Endodermal cell (in vitro differentiated cells): Measurements from ENCODE around the gene DNHD1. TPM values are rescaled to one million over a fixed set of nuclear protein-coding genes. Genes with fewer than 3 reads are reported as not detected.

ENCODE experiments used
- DNase-seq: peaks from one replicate; pipeline ENCODE4 v3.0.0-alpha.2; 2017
- H3K27ac ChIP-seq: 2 replicates; pipeline ENCODE4 v1.5.1; 2013; ENCODE audit warnings: mild to moderate bottlenecking, low read depth, low read length, moderate library complexity
- H3K27me3 ChIP-seq: 2 replicates; pipeline ENCODE4 v1.6.1; 2013; ENCODE audit warnings: mild to moderate bottlenecking, low read length, moderate library complexity; ENCODE audit not compliant: insufficient read depth, control insufficient read depth, poor library complexity, severe bottlenecking
- H3K36me3 ChIP-seq: 2 replicates; pipeline ENCODE4 v1.7.0; 2013; ENCODE audit warnings: mild to moderate bottlenecking, low read length, moderate library complexity; ENCODE audit not compliant: control insufficient read depth, insufficient read depth
- H3K4me1 ChIP-seq: one replicate; pipeline ENCODE4 v1.7.0; 2013; ENCODE audit warnings: low read length; ENCODE audit not compliant: control insufficient read depth, insufficient read depth
- H3K4me3 ChIP-seq: 2 replicates; pipeline ENCODE4 v1.5.1; 2013; ENCODE audit warnings: mild to moderate bottlenecking, low read length, moderate library complexity
- H3K9ac ChIP-seq: 2 replicates; pipeline ENCODE4 v1.6.1; 2013; ENCODE audit warnings: mild to moderate bottlenecking, low read length, moderate library complexity; ENCODE audit not compliant: poor library complexity, severe bottlenecking; ENCODE audit errors: extremely low read depth
- H3K9me3 ChIP-seq: 2 replicates; pipeline ENCODE4 v1.6.1; 2013; ENCODE audit warnings: mild to moderate bottlenecking, low read length, moderate library complexity; ENCODE audit not compliant: control insufficient read depth
- H3K27ac Mint-ChIP-seq: 2 replicates; pipeline ENCODE4 v1.8.0; 2020; ENCODE audit warnings: mixed read lengths
- H3K27me3 Mint-ChIP-seq: 2 replicates; pipeline ENCODE4 v1.8.0; 2021; ENCODE audit warnings: mild to moderate bottlenecking, mixed read lengths; ENCODE audit not compliant: insufficient read depth
- H3K36me3 Mint-ChIP-seq: 2 replicates; pipeline ENCODE4 v1.8.0; 2020; ENCODE audit warnings: low read depth, mixed read lengths
- H3K4me1 Mint-ChIP-seq: 2 replicates; pipeline ENCODE4 v1.8.0; 2020; ENCODE audit warnings: mixed read lengths
- H3K4me3 Mint-ChIP-seq: 2 replicates; pipeline ENCODE4 v1.8.0; 2020; ENCODE audit warnings: mild to moderate bottlenecking, moderate library complexity, mixed read lengths
- H3K9me3 Mint-ChIP-seq: 2 replicates; pipeline ENCODE4 v1.8.0; 2020; ENCODE audit warnings: mild to moderate bottlenecking, mixed read lengths
- WGBS, 2 experiments: methylation state at CpG; one replicate each; pipeline versions ENCODE4 v1.1.5 to v1.1.7; 2013; ENCODE audit warnings: missing lambda C conversion rate in 2 of 2, mixed read lengths in 1 of 2; ENCODE audit not compliant: insufficient coverage in 1 of 2, insufficient read length in 1 of 2; 5-methylcytosine and 5-hydroxymethylcytosine counted together
- total RNA-seq, 2 donors: library from RNA; stranded (reverse); fragmentation: NEBNext Ultra II Directional in 1 of 2; extraction: Animal tissue kit (Norgen Biotek cat#: 25700) in 1 of 2; gene quantifications; 2 replicates in 1 of 2; 3 replicates in 1 of 2; pipeline ENCODE4 v1.2.1, GENCODE V29; 2021
- TF ChIP-seq, protein P1 (sequence below): fragments of 200-600 bp; sonication (generic); conservative IDR thresholded peaks from 2 replicates; pipeline ENCODE4 v1.5.0; 2021; ENCODE audit warnings: antibody characterized with exemption, mild to moderate bottlenecking

The DNHD1 gene
- total RNA-seq, 2 donors from 2014 or later, result 11.0 to 12.2 TPM

DNA sequence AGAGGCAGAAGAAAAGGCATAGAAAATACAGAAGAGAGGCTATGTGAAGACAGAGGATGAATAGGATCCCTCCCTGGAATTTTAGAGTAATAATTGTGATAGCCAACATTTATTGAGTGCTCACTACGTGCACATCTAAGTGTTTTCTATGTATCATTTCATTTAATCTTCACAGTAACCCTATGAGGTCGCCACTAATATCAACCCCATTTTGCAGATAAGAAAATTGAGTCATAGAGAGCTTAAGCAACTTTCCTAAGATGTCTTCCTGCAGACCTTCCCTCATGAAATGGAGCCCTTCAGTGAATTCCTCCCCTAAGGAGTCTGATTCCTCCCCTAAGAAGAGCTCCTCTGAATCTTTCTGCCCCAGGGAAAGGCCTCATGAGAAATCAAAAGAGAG, 68.2 kb downstream of the DNHD1 start:
- WGBS, 2 experiments, result 66% methylated on average over 2 of the region's 2 CpGs; no CpG with 5 or more reads in 1 of the 2 experiments

GRCh38 chr11:6565988-6566703, 69.1 kb downstream of the DNHD1 start:
- H3K36me3 Mint-ChIP-seq, result no peaks in the 10 kb centered on the region
- H3K27me3 Mint-ChIP-seq, result no peaks in the 10 kb centered on the region
- DNase-seq, result peak; percentile 26
- TF ChIP-seq, protein P1, sequence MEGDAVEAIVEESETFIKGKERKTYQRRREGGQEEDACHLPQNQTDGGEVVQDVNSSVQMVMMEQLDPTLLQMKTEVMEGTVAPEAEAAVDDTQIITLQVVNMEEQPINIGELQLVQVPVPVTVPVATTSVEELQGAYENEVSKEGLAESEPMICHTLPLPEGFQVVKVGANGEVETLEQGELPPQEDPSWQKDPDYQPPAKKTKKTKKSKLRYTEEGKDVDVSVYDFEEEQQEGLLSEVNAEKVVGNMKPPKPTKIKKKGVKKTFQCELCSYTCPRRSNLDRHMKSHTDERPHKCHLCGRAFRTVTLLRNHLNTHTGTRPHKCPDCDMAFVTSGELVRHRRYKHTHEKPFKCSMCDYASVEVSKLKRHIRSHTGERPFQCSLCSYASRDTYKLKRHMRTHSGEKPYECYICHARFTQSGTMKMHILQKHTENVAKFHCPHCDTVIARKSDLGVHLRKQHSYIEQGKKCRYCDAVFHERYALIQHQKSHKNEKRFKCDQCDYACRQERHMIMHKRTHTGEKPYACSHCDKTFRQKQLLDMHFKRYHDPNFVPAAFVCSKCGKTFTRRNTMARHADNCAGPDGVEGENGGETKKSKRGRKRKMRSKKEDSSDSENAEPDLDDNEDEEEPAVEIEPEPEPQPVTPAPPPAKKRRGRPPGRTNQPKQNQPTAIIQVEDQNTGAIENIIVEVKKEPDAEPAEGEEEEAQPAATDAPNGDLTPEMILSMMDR, result no peak
- Histone ChIP-seq H3K9ac (no peak overlapping the region), H3K4me1 (no peaks in the 10 kb centered on the region), H3K27ac (no peak overlapping the region), H3K9me3 (no peaks in the 10 kb centered on the region), H3K4me3 (no peak overlapping the region), H3K36me3 (no peaks in the 10 kb centered on the region), H3K27me3 (no peaks in the 10 kb centered on the region)
- no peak overlapping the region for H3K27ac Mint-ChIP-seq
- H3K4me1 Mint-ChIP-seq, result peaks cover 7% of the 10 kb centered on the region
- no peaks in the 10 kb centered on the region for H3K9me3 Mint-ChIP-seq
- H3K4me3 Mint-ChIP-seq, result no peak overlapping the region
- 94 to 95% methylated on average over 4 to 5 of the region's 5 CpGs for WGBS, 2 experiments

More for the DNA sequence above, 68.2 kb downstream of the DNHD1 start:
- no peak for DNase-seq
- TF ChIP-seq, protein P1, result no peak
- H3K36me3 ChIP-seq, result no peaks in the 10 kb centered on the region
- H3K9ac ChIP-seq, result no peak overlapping the region
- Mint-ChIP-seq H3K4me3 (no peak overlapping the region), H3K36me3 (no peaks in the 10 kb centered on the region), H3K4me1 (peaks cover 7% of the 10 kb centered on the region), H3K9me3 (no peaks in the 10 kb centered on the region), H3K27me3 (no peaks in the 10 kb centered on the region), H3K27ac (no peak overlapping the region)
- H3K4me1 ChIP-seq, result no peaks in the 10 kb centered on the region
- H3K27me3 ChIP-seq, result no peaks in the 10 kb centered on the region
- no peak overlapping the region for H3K27ac ChIP-seq
- H3K4me3 ChIP-seq, result no peak overlapping the region
- no peaks in the 10 kb centered on the region for H3K9me3 ChIP-seq

GRCh38 chr11:6566704-6567370, 69.8 kb downstream of the DNHD1 start:
- no peak overlapping the region for H3K9ac ChIP-seq
- Mint-ChIP-seq H3K9me3 (no peaks in the 10 kb centered on the region), H3K4me1 (peaks cover 7% of the 10 kb centered on the region), H3K36me3 (peaks cover 2% of the 10 kb centered on the region), H3K27me3 (peaks cover 1% of the 10 kb centered on the region), H3K4me3 (no peak overlapping the region), H3K27ac (no peak overlapping the region)
- H3K27me3 ChIP-seq, result no peaks in the 10 kb centered on the region
- H3K36me3 ChIP-seq, result no peaks in the 10 kb centered on the region
- 80 to 87% methylated on average over 10 to 13 of the region's 13 CpGs for WGBS, 2 experiments
- no peaks in the 10 kb centered on the region for H3K4me1 ChIP-seq
- H3K4me3 ChIP-seq, result no peak overlapping the region
- H3K27ac ChIP-seq, result no peak overlapping the region
- TF ChIP-seq, protein P1, result no peak
- H3K9me3 ChIP-seq, result no peaks in the 10 kb centered on the region
- peak; percentile 33 for DNase-seq
